Subcutaneous adipose tissue (tissue), 4 donors: ENCODE data around the gene BEND5. TPM values are rescaled to one million over a fixed set of nuclear protein-coding genes. Genes with fewer than 3 reads are reported as not detected.

Experiments used
- CTCF ChIP-seq: fragments of 450-650 bp; IDR thresholded peaks from one replicate; pipeline ENCODE4 v1.5.1; 2016; ENCODE audit warnings: low read depth, mild to moderate bottlenecking, control low read depth, antibody characterized with exemption, moderate library complexity
- total RNA-seq, 4 donors: library from RNA; depleted of rRNA; stranded (reverse); fragments of >200 nt; gene quantifications; one replicate each; pipeline ENCODE4 v1.1.0, GENCODE V29; 2016

The BEND5 gene
- total RNA-seq, 4 donors from 2014 or later, result 2.4 to 5.1 (median 3.6) TPM

GRCh38 chr1:48741380-48741779 lies 35.3 kb downstream of the BEND5 start:
- TF ChIP-seq CTCF, result no peak

- TF ChIP-seq CTCF, result no peak
These were observed 36.1 kb downstream of the BEND5 start for GRCh38 chr1:48740621-48741020.

GRCh38 chr1:48739091-48739490 lies 37.6 kb downstream of the BEND5 start:
- no peak for TF ChIP-seq CTCF

GRCh38 chr1:48738356-48738755 lies 38.3 kb downstream of the BEND5 start:
- TF ChIP-seq CTCF, result no peak

- no peak for TF ChIP-seq CTCF
These were observed 40.9 kb downstream of the BEND5 start for GRCh38 chr1:48735796-48736195.

- no peak for TF ChIP-seq CTCF
These were observed 46.4 kb downstream of the BEND5 start for GRCh38 chr1:48730164-48730910.

GRCh38 chr1:48728584-48728983 lies 48.1 kb downstream of the BEND5 start:
- TF ChIP-seq CTCF, result no peak
